ENCODE data around the gene ENTPD8. TPM values are rescaled to one million over a fixed set of nuclear protein-coding genes. Genes with fewer than 3 reads are reported as not detected.
A peak's percentile ranks its signal among the peaks of the same experiment; 100 is the strongest.

ENTPD8 gene
- total RNA-seq, 4 donors from 2014 or later = 0.21 TPM; not detected in 3

GRCh38 chr9:137406876-137407589 lies 34.1 kb downstream of the ENTPD8 start:
- peak in 1 of 2 donors; percentile 54 for DNase-seq
- Histone ChIP-seq H3K27me3 (peaks cover 0 to 8% of the 10 kb centered on the region in 2 donors), H3K36me3 (no peaks in the 10 kb centered on the region), H3K27ac (peak overlapping the region; percentile 23 to 68), H3K4me1 (peaks cover 0 to 21% of the 10 kb centered on the region in 2 donors), H3K4me3 (peak overlapping the region; percentile 24 to 35), H3K9me3 (no peaks in the 10 kb centered on the region)
- TF ChIP-seq CTCF (IDR thresholded peaks at IDR 0.05) (peak; percentile 37 to 87 (median 64)), POLR2A (IDR thresholded peaks at IDR 0.05) (peak in 1 of 2 donors; percentile 18)
- intact Hi-C loops (cut with DNase I; ENCODE audit: low total_unique reads) = no loop called here

GRCh38 chr9:137406085-137406760 lies 34.9 kb downstream of the ENTPD8 start:
- Histone ChIP-seq H3K9me3 (no peaks in the 10 kb centered on the region), H3K27ac (peak overlapping the region in 1 of 2 donors; percentile 68), H3K27me3 (peaks cover 0 to 8% of the 10 kb centered on the region in 2 donors), H3K36me3 (no peaks in the 10 kb centered on the region), H3K4me1 (peaks cover 0 to 16% of the 10 kb centered on the region in 2 donors), H3K4me3 (peak overlapping the region in 1 of 2 donors; percentile 35)
- intact Hi-C loops (cut with DNase I; ENCODE audit: low total_unique reads) = no loop called here
- TF ChIP-seq POLR2A (IDR thresholded peaks at IDR 0.05) (no peak), CTCF (IDR thresholded peaks at IDR 0.05) (no peak)
- DNase-seq = no peak

DNA sequence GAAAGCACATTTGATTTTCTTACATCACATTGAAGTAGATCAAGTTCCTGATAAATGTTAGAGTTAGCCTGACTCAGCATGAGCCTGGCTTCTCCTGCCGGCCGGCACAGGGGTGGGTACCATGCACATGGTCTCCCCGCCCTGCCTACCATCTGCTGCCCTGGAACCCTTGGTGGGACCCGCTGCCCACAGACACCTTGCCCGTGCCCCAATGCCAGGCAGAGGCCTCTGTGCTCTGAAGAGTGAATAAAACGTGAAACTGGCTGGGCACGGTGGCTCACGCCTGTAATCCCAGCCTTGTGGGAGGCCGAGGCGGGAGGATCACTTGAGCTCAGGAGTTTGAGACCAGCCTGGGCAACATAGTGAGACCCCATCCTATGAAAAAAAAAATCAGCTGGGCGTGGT lies 35.5 kb downstream of the ENTPD8 start:
- peaks cover 0 to 16% of the 10 kb centered on the region in 2 donors for H3K4me1 ChIP-seq
- intact Hi-C loops (cut with DNase I; ENCODE audit: low total_unique reads) = no loop called here

DNA sequence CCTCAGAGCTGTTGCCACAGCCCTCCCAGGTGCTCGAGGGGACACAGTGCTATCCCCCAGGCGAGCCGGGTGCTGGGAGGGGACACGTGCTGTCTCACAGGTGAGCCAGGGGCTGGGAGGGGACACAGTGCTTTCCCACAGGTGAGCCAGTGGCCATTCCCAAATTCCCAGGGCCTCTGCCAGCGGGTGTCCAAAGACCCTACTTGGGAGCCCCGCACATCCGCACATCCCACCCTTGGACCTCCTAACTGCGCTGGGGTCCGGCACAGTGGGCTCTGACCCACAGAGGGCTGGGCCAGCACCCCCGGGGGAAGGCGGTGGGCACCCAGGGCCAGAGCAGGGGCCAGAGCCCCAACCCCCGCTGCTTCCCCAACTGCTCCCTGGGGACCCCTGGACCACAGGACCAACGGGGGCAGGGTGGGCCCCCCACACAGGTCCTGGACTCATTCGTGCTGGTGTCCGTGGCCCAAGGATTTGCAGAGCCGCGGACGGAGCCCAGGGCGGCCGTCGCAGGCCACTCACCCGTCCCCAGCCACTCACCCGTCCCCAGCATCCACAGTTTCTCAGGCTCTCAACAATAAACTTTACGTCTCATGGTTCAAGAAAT lies 36.1 kb downstream of the ENTPD8 start:
- intact Hi-C loops (cut with DNase I; ENCODE audit: low total_unique reads) = no loop called here
- DNase-seq = no peak

More for the DNA sequence above, 35.5 kb downstream of the ENTPD8 start:
- Histone ChIP-seq H3K27ac (no peak overlapping the region), H3K36me3 (no peaks in the 10 kb centered on the region), H3K4me3 (no peak overlapping the region), H3K27me3 (peaks cover 0 to 8% of the 10 kb centered on the region in 2 donors), H3K9me3 (no peaks in the 10 kb centered on the region)
- no peak for DNase-seq
- TF ChIP-seq POLR2A (IDR thresholded peaks at IDR 0.05) = no peak
- no peak for TF ChIP-seq CTCF (IDR thresholded peaks at IDR 0.05)

More for the DNA sequence above, 36.1 kb downstream of the ENTPD8 start:
- no peak overlapping the region for H3K4me3 ChIP-seq
- peaks cover 0 to 8% of the 10 kb centered on the region in 2 donors for H3K27me3 ChIP-seq
- H3K36me3 ChIP-seq = no peaks in the 10 kb centered on the region
- no peak overlapping the region for H3K27ac ChIP-seq
- H3K9me3 ChIP-seq = no peaks in the 10 kb centered on the region
- TF ChIP-seq CTCF (IDR thresholded peaks at IDR 0.05) = no peak
- TF ChIP-seq POLR2A (IDR thresholded peaks at IDR 0.05) = no peak
- peaks cover 0 to 16% of the 10 kb centered on the region in 2 donors for H3K4me1 ChIP-seq

All from uterus (tissue), 4 donors.